ENCODE measurements around the gene CIDEC. TPM values are rescaled to one million over a fixed set of nuclear protein-coding genes. Genes with fewer than 3 reads are reported as not detected.

CIDEC gene
- total and polyA plus RNA-seq, 2 experiments from 2014 or later, result not detected

- peak overlapping the region; percentile 80; the same call in 1 of the 2 replicates for H2AFZ ChIP-seq
- 0 out of 2 replicates have a peak, but pooled peaks cover 5% of the 10 kb centered on the region for H3F3A ChIP-seq (replicated peaks; ENCODE audit: low read depth)
- H3K4me1 ChIP-seq (ENCODE audit: insufficient read depth), result peaks cover 17% of the 10 kb centered on the region
- peak overlapping the region; percentile 64 for H3K4me3 Mint-ChIP-seq
- H3K4me3 ChIP-seq, result peak overlapping the region; percentile 72
- H3K9me3 Mint-ChIP-seq, result peaks cover 18% of the 10 kb centered on the region
- H3K27me3 ChIP-seq (ENCODE audit: insufficient read depth), result peaks cover 12% of the 10 kb centered on the region; the same call in 1 of the 2 replicates
- H3K4me1 Mint-ChIP-seq, result peaks cover 16% of the 10 kb centered on the region
- TF ChIP-seq POLR2AphosphoS5 (IDR thresholded peaks at IDR 0.05; ENCODE audit: low read depth), result peak; percentile 75
- no peak for TF ChIP-seq CTCF (conservative IDR thresholded peaks at IDR 0.05; ENCODE audit: low read depth in 2 of 2)
- peaks cover 8% of the 10 kb centered on the region for H3K27me3 Mint-ChIP-seq (ENCODE audit: insufficient read depth, low read depth, poor library complexity)
- no peak overlapping the region for H3K27ac Mint-ChIP-seq
- H3K27ac ChIP-seq (ENCODE audit: low read depth), result no peak overlapping the region
- peak; percentile 81 for DNase-seq (ENCODE audit: low spot score)
- H3K79me2 ChIP-seq (replicated peaks; ENCODE audit: insufficient read depth), result no peaks in the 10 kb centered on the region
- peak; percentile 72 for ATAC-seq
- H3K9me2 ChIP-seq (ENCODE audit: insufficient read depth), result 0 out of 2 replicates have a peak, but pooled peaks cover 4% of the 10 kb centered on the region
- no peaks in the 10 kb centered on the region for H3K36me3 ChIP-seq (ENCODE audit: insufficient read depth)
- H3K36me3 Mint-ChIP-seq (ENCODE audit: low read depth), result peaks cover 17% of the 10 kb centered on the region
- H3K4me2 ChIP-seq, result peak overlapping the region; percentile 91
- H4K20me1 ChIP-seq (replicated peaks; ENCODE audit: insufficient read depth), result no peaks in the 10 kb centered on the region
Observed at GRCh38 chr3:9914559-9915253, 34.7 kb upstream of the CIDEC start.

- H3K9me2 ChIP-seq (ENCODE audit: insufficient read depth), result 0 out of 2 replicates have a peak, but pooled peaks cover 4% of the 10 kb centered on the region
- H3K4me2 ChIP-seq, result no peak overlapping the region
- no peak overlapping the region for H3K27ac ChIP-seq (ENCODE audit: low read depth)
- H3K27me3 ChIP-seq (ENCODE audit: insufficient read depth), result peaks cover 12% of the 10 kb centered on the region; the same call in 1 of the 2 replicates
- H3F3A ChIP-seq (replicated peaks; ENCODE audit: low read depth), result 0 out of 2 replicates have a peak, but pooled peaks cover 5% of the 10 kb centered on the region
- Mint-ChIP-seq H3K27me3 (ENCODE audit: insufficient read depth, low read depth, poor library complexity) (peaks cover 8% of the 10 kb centered on the region), H3K4me1 (peaks cover 16% of the 10 kb centered on the region), H3K9me3 (peaks cover 19% of the 10 kb centered on the region), H3K4me3 (no peak overlapping the region), H3K27ac (no peak overlapping the region), H3K36me3 (ENCODE audit: low read depth) (peaks cover 17% of the 10 kb centered on the region)
- no peaks in the 10 kb centered on the region for H3K79me2 ChIP-seq (replicated peaks; ENCODE audit: insufficient read depth)
- H3K4me3 ChIP-seq, result no peak overlapping the region
- no peak for DNase-seq (ENCODE audit: low spot score)
- H3K4me1 ChIP-seq (ENCODE audit: insufficient read depth), result peaks cover 17% of the 10 kb centered on the region
- 0 out of 2 replicates have a peak overlapping the region, but pooled peaks have one; percentile 18 for H2AFZ ChIP-seq
- H3K36me3 ChIP-seq (ENCODE audit: insufficient read depth), result no peaks in the 10 kb centered on the region
- ATAC-seq, result no peak
- no peaks in the 10 kb centered on the region for H4K20me1 ChIP-seq (replicated peaks; ENCODE audit: insufficient read depth)
- TF ChIP-seq ZNF462 (CRISPR knock-in tag; IDR thresholded peaks at IDR 0.05) (no peak), REST (IDR thresholded peaks at IDR 0.05; ENCODE audit: unreplicated experiment) (no peak), ZNF331 (CRISPR knock-in tag; IDR thresholded peaks at IDR 0.05; ENCODE audit: low read depth) (no peak), JUNB (IDR thresholded peaks at IDR 0.05; ENCODE audit: unreplicated experiment) (no peak), EZH2 (IDR thresholded peaks at IDR 0.05; ENCODE audit: low read depth, unreplicated experiment) (no peak), NANOG (IDR thresholded peaks at IDR 0.05; ENCODE audit: borderline replicate concordance) (no peak)
Observed at GRCh38 chr3:9914011-9914410, 34.0 kb upstream of the CIDEC start.

Data from GM23338 (cell line).